ENCODE data around the gene PPP6R3.

The PPP6R3 gene

DNA sequence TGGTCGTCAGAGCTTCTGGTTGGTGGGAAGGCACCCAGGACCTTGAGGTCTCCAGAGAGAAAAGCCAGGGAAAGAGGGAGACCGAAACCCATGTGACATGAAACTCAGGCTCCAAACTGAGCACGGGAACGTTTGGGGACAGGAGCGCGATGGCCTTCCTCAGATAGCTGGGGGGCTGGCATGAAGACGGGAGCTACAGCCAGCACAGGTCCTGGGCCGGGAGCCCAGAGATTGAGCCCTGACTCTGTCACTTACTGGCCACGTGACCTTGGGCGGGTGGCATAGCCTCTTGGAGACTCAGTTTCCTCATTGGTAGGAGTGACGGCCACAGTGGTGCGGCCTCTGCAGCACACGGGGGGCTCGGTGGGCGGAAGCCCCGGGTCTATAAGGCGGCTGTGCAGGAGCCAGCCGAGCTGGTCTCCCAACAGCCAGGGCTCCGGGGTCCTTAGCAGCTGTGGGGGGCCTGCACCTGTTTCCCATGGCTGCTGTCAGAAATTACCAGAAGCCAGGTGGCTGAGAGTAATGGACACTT is 36.4 kb upstream of the PPP6R3 start:
- TF ChIP-seq TAF1 (IDR thresholded peaks at IDR 0.05; ENCODE audit: borderline replicate concordance, insufficient read depth, low read length) (no peak), POLR2AphosphoS5 (IDR thresholded peaks at IDR 0.05; ENCODE audit: low read depth, low read length) (no peak), FOXP2 (optimal IDR thresholded peaks at IDR 0.05; ENCODE audit: borderline replicate concordance, extremely low read depth, extremely low read length, insufficient read depth) (no peak), SIN3A (IDR thresholded peaks at IDR 0.05; ENCODE audit: borderline replicate concordance, insufficient read depth, low read length) (no peak)
- TF ChIP-seq, protein P1, sequence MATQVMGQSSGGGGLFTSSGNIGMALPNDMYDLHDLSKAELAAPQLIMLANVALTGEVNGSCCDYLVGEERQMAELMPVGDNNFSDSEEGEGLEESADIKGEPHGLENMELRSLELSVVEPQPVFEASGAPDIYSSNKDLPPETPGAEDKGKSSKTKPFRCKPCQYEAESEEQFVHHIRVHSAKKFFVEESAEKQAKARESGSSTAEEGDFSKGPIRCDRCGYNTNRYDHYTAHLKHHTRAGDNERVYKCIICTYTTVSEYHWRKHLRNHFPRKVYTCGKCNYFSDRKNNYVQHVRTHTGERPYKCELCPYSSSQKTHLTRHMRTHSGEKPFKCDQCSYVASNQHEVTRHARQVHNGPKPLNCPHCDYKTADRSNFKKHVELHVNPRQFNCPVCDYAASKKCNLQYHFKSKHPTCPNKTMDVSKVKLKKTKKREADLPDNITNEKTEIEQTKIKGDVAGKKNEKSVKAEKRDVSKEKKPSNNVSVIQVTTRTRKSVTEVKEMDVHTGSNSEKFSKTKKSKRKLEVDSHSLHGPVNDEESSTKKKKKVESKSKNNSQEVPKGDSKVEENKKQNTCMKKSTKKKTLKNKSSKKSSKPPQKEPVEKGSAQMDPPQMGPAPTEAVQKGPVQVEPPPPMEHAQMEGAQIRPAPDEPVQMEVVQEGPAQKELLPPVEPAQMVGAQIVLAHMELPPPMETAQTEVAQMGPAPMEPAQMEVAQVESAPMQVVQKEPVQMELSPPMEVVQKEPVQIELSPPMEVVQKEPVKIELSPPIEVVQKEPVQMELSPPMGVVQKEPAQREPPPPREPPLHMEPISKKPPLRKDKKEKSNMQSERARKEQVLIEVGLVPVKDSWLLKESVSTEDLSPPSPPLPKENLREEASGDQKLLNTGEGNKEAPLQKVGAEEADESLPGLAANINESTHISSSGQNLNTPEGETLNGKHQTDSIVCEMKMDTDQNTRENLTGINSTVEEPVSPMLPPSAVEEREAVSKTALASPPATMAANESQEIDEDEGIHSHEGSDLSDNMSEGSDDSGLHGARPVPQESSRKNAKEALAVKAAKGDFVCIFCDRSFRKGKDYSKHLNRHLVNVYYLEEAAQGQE (IDR thresholded peaks at IDR 0.05; ENCODE audit: insufficient read depth in 1 of 2, low read depth in 2 of 2, low read length in 2 of 2), result no peak

GRCh38 chr11:68424981-68425865 is 35.3 kb upstream of the PPP6R3 start:
- TF ChIP-seq TAF1 (IDR thresholded peaks at IDR 0.05; ENCODE audit: borderline replicate concordance, insufficient read depth, low read length) (no peak), FOXP2 (optimal IDR thresholded peaks at IDR 0.05; ENCODE audit: borderline replicate concordance, extremely low read depth, extremely low read length, insufficient read depth) (no peak), SIN3A (IDR thresholded peaks at IDR 0.05; ENCODE audit: borderline replicate concordance, insufficient read depth, low read length) (no peak), POLR2AphosphoS5 (IDR thresholded peaks at IDR 0.05; ENCODE audit: low read depth, low read length) (no peak)
- TF ChIP-seq, protein P1 (IDR thresholded peaks at IDR 0.05; ENCODE audit: insufficient read depth in 1 of 2, low read depth in 2 of 2, low read length in 2 of 2), result no peak

DNA sequence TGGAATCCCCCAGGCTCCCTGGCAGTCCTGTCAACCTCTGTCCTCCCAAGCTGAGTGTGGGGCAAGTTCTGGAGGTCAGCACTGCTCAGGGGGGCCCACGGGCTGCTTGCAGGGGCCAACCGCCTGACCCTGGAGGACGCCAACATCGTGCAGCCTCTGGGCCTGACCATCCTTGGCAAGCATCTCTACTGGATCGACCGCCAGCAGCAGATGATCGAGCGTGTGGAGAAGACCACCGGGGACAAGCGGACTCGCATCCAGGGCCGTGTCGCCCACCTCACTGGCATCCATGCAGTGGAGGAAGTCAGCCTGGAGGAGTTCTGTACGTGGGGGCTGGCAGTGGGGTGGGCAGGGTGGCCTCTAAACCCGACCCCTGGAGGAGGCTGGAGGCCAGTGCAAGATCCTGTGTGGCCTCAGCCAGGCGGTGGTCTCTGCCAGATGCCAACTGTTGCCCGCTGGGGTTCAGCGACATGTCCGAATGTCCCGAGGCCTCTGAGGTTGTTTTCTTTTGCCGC is 34.6 kb upstream of the PPP6R3 start:
- TF ChIP-seq POLR2AphosphoS5 (IDR thresholded peaks at IDR 0.05; ENCODE audit: low read depth, low read length), result no peak
- no peak for TF ChIP-seq FOXP2 (optimal IDR thresholded peaks at IDR 0.05; ENCODE audit: borderline replicate concordance, extremely low read depth, extremely low read length, insufficient read depth)
- no peak for TF ChIP-seq TAF1 (IDR thresholded peaks at IDR 0.05; ENCODE audit: borderline replicate concordance, insufficient read depth, low read length)
- TF ChIP-seq, protein P1 (IDR thresholded peaks at IDR 0.05; ENCODE audit: insufficient read depth in 1 of 2, low read depth in 2 of 2, low read length in 2 of 2), result no peak
- TF ChIP-seq SIN3A (IDR thresholded peaks at IDR 0.05; ENCODE audit: borderline replicate concordance, insufficient read depth, low read length), result no peak

GRCh38 chr11:68429661-68430060 is 30.9 kb upstream of the PPP6R3 start:
- TF ChIP-seq FOXP2 (optimal IDR thresholded peaks at IDR 0.05; ENCODE audit: borderline replicate concordance, extremely low read depth, extremely low read length, insufficient read depth) (no peak), SIN3A (IDR thresholded peaks at IDR 0.05; ENCODE audit: borderline replicate concordance, insufficient read depth, low read length) (no peak), TAF1 (IDR thresholded peaks at IDR 0.05; ENCODE audit: borderline replicate concordance, insufficient read depth, low read length) (no peak), POLR2AphosphoS5 (IDR thresholded peaks at IDR 0.05; ENCODE audit: low read depth, low read length) (no peak)
- TF ChIP-seq, protein P1 (IDR thresholded peaks at IDR 0.05; ENCODE audit: insufficient read depth in 1 of 2, low read depth in 2 of 2, low read length in 2 of 2), result no peak
